GM23338 (cell line): ENCODE measurements around the gene NNAT. TPM values are rescaled to one million over a fixed set of nuclear protein-coding genes. Genes with fewer than 3 reads are reported as not detected.

ENCODE experiments used
- ATAC-seq: fragments of 200-7000 bp; cut with Tn5 transposase; 3 replicates; pipeline ENCODE4 v1.9.1; 2020
- DNase-seq: peaks from one replicate; pipeline ENCODE4 v3.0.0-alpha.2; 2015; ENCODE audit warnings: low spot score
- H2AFZ ChIP-seq: fragments of 200-600 bp; sonication (generic); 2 replicates; pipeline ENCODE4 v1.8.0; 2016; ENCODE audit warnings: antibody characterized with exemption, mild to moderate bottlenecking, moderate library complexity
- H3F3A ChIP-seq: fragments of 200-600 bp; sonication (generic); replicated peaks from 2 replicates; pipeline ENCODE4 v1.8.0; 2017; ENCODE audit warnings: antibody characterized with exemption, mixed run types, low read depth
- H3K27ac ChIP-seq: fragments of 200-600 bp; sonication (generic); 2 replicates; pipeline ENCODE4 v1.6.1; 2016; ENCODE audit warnings: low read depth
- H3K27me3 ChIP-seq: fragments of 200-600 bp; sonication (generic); 2 replicates; pipeline ENCODE4 v1.8.0; 2016; ENCODE audit warnings: mild to moderate bottlenecking, mixed run types, moderate library complexity; ENCODE audit not compliant: insufficient read depth
- H3K36me3 ChIP-seq: fragments of 200-600 bp; sonication (generic); 2 replicates; pipeline ENCODE4 v1.8.0; 2016; ENCODE audit warnings: mild to moderate bottlenecking; ENCODE audit not compliant: insufficient read depth
- H3K4me1 ChIP-seq: fragments of 200-600 bp; sonication (generic); 2 replicates; pipeline ENCODE4 v1.8.0; 2016; ENCODE audit warnings: mild to moderate bottlenecking, moderate library complexity; ENCODE audit not compliant: insufficient read depth
- H3K4me2 ChIP-seq: fragments of 200-600 bp; sonication (generic); 2 replicates; pipeline ENCODE4 v1.7.1; 2017; ENCODE audit warnings: mixed run types
- H3K4me3 ChIP-seq: fragments of 200-600 bp; sonication (generic); 2 replicates; pipeline ENCODE4 v1.6.1; 2016; ENCODE audit warnings: mixed run types
- H3K79me2 ChIP-seq: fragments of 200-600 bp; sonication (generic); replicated peaks from 2 replicates; pipeline ENCODE4 v1.8.0; 2017; ENCODE audit warnings: mild to moderate bottlenecking; ENCODE audit not compliant: insufficient read depth
- H3K9me2 ChIP-seq: fragments of 200-600 bp; sonication (generic); 2 replicates; pipeline ENCODE4 v1.8.0; 2017; ENCODE audit not compliant: insufficient read depth
- H4K20me1 ChIP-seq: fragments of 200-600 bp; sonication (generic); replicated peaks from 2 replicates; pipeline ENCODE4 v1.8.0; 2017; ENCODE audit warnings: mild to moderate bottlenecking; ENCODE audit not compliant: insufficient read depth
- H3K27ac Mint-ChIP-seq: 2 replicates; pipeline ENCODE4 v1.8.0; 2020; ENCODE audit warnings: inconsistent platforms, mild to moderate bottlenecking, moderate library complexity, mixed read lengths
- H3K27me3 Mint-ChIP-seq: 3 replicates; pipeline ENCODE4 v1.8.0; 2022; ENCODE audit warnings: low read depth, mild to moderate bottlenecking, moderate library complexity, mixed read lengths, inconsistent platforms; ENCODE audit not compliant: insufficient read depth, poor library complexity
- H3K36me3 Mint-ChIP-seq: 3 replicates; pipeline ENCODE4 v1.8.0; 2021; ENCODE audit warnings: low read depth, mild to moderate bottlenecking, inconsistent platforms, moderate library complexity, mixed read lengths
- H3K4me1 Mint-ChIP-seq: 3 replicates; pipeline ENCODE4 v1.8.0; 2020; ENCODE audit warnings: mild to moderate bottlenecking, inconsistent platforms, mixed read lengths
- H3K4me3 Mint-ChIP-seq: 3 replicates; pipeline ENCODE4 v1.8.0; 2021; ENCODE audit warnings: moderate library complexity, mild to moderate bottlenecking, inconsistent platforms, mixed read lengths
- H3K9me3 Mint-ChIP-seq: 3 replicates; pipeline ENCODE4 v1.8.0; 2020; ENCODE audit warnings: moderate library complexity, mild to moderate bottlenecking, inconsistent platforms, mixed read lengths
- CTCF ChIP-seq, 2 experiments: fragments of 200-600 bp in 1 of 2; sonication (generic) in 1 of 2; conservative IDR thresholded peaks; 2 replicates each; pipeline versions ENCODE4 v1.5.1 to v1.6.1; 2016 to 2017; ENCODE audit warnings: antibody characterized with exemption in 2 of 2, low read depth in 2 of 2, mild to moderate bottlenecking in 2 of 2, moderate library complexity in 1 of 2
- EZH2 ChIP-seq: fragments of 200-600 bp; sonication (generic); IDR thresholded peaks from one replicate; pipeline ENCODE4 v1.8.0; 2017; ENCODE audit warnings: antibody characterized with exemption, mild to moderate bottlenecking, low read depth; ENCODE audit not compliant: unreplicated experiment
- EZH2phosphoT487 ChIP-seq: fragments of 200-600 bp; sonication (generic); IDR thresholded peaks from one replicate; pipeline ENCODE4 v1.8.1; 2018; ENCODE audit warnings: antibody characterized with exemption; ENCODE audit not compliant: unreplicated experiment
- NANOG ChIP-seq: IDR thresholded peaks from 2 replicates; pipeline ENCODE4 v1.6.1; 2016; ENCODE audit warnings: antibody characterized with exemption, borderline replicate concordance
- ZNF462 ChIP-seq: fragments of 250-450 bp; sonication (Bioruptor Pico); IDR thresholded peaks from 2 replicates; pipeline ENCODE4 v1.5.0; 2020; ENCODE audit warnings: mild to moderate bottlenecking, moderate library complexity
- polyA plus RNA-seq: library from polyadenylated mRNA; unstranded; fragments of >200 nt; fragmentation: Nextera tagmentation; extraction: Ambion mirVana; gene quantifications from 2 replicates; pipeline ENCODE4 v1.2.1, GENCODE V29; 2016
- total RNA-seq: library from RNA; depleted of rRNA; stranded (reverse); fragments of >200 nt; shearing (Covaris generic); gene quantifications from 2 replicates; pipeline ENCODE4 v1.2.3, GENCODE V29; 2014
- TF ChIP-seq, protein P1 (sequence below): IDR thresholded peaks from one replicate; pipeline ENCODE4 v1.6.1; 2018; ENCODE audit warnings: antibody characterized with exemption; ENCODE audit not compliant: unreplicated experiment

Gene NNAT
- total and polyA plus RNA-seq, 2 experiments from 2014 or later, result 4.3 to 4.9 TPM

DNA sequence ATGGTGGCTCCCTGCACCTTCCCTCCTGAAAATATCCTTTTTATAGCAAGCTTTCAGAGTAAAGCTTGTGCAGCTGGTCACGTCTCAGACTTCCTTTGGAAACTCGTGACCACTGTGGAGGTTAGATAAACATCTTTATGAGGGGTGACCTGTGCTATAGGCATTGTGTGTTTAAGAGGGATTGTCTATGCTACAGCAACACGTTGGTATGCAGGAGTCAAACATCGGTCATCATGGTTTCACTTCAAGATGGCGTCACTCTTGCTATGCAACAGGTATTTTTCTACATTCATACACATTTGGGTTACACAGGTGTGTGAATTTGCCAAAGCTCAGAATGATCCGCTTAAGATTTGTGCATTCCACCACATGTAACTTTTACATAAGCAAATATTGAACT is 21.2 kb downstream of the NNAT start:
- H3K4me2 ChIP-seq, result no peak overlapping the region
- H3K27me3 ChIP-seq, result no peaks in the 10 kb centered on the region
- H4K20me1 ChIP-seq, result no peaks in the 10 kb centered on the region
- TF ChIP-seq CTCF (conservative IDR thresholded peaks at IDR 0.05; ENCODE audit: low read depth in 2 of 2) (no peak), EZH2 (no peak), NANOG (no peak), ZNF462 (CRISPR knock-in tag) (no peak), EZH2phosphoT487 (no peak)
- TF ChIP-seq, protein P1, sequence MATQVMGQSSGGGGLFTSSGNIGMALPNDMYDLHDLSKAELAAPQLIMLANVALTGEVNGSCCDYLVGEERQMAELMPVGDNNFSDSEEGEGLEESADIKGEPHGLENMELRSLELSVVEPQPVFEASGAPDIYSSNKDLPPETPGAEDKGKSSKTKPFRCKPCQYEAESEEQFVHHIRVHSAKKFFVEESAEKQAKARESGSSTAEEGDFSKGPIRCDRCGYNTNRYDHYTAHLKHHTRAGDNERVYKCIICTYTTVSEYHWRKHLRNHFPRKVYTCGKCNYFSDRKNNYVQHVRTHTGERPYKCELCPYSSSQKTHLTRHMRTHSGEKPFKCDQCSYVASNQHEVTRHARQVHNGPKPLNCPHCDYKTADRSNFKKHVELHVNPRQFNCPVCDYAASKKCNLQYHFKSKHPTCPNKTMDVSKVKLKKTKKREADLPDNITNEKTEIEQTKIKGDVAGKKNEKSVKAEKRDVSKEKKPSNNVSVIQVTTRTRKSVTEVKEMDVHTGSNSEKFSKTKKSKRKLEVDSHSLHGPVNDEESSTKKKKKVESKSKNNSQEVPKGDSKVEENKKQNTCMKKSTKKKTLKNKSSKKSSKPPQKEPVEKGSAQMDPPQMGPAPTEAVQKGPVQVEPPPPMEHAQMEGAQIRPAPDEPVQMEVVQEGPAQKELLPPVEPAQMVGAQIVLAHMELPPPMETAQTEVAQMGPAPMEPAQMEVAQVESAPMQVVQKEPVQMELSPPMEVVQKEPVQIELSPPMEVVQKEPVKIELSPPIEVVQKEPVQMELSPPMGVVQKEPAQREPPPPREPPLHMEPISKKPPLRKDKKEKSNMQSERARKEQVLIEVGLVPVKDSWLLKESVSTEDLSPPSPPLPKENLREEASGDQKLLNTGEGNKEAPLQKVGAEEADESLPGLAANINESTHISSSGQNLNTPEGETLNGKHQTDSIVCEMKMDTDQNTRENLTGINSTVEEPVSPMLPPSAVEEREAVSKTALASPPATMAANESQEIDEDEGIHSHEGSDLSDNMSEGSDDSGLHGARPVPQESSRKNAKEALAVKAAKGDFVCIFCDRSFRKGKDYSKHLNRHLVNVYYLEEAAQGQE, result no peak
- no peak overlapping the region for H3K27ac Mint-ChIP-seq
- no peaks in the 10 kb centered on the region for H3K9me2 ChIP-seq
- H2AFZ ChIP-seq, result 0 out of 2 replicates have a peak overlapping the region, but pooled peaks have one; percentile 59
- H3K9me3 Mint-ChIP-seq, result no peaks in the 10 kb centered on the region
- no peak overlapping the region for H3K4me3 ChIP-seq
- peaks cover 3% of the 10 kb centered on the region; the same call in 2 of the 3 replicates for H3K4me1 Mint-ChIP-seq
- peaks cover 5% of the 10 kb centered on the region for H3K27me3 Mint-ChIP-seq
- no peaks in the 10 kb centered on the region for H3F3A ChIP-seq
- DNase-seq (no peak), ATAC-seq (no peak)
- no peaks in the 10 kb centered on the region for H3K36me3 ChIP-seq
- H3K27ac ChIP-seq, result no peak overlapping the region
- H3K4me3 Mint-ChIP-seq, result no peak overlapping the region
- H3K79me2 ChIP-seq, result no peaks in the 10 kb centered on the region
- no peaks in the 10 kb centered on the region for H3K36me3 Mint-ChIP-seq
- H3K4me1 ChIP-seq, result peaks cover 2% of the 10 kb centered on the region; the same call in 1 of the 2 replicates
